IgD-negative memory B cell (primary cell): ENCODE results near the gene PLN. TPM values are rescaled to one million over a fixed set of nuclear protein-coding genes. Genes with fewer than 3 reads are reported as not detected.

Experiments
- H3K27ac Mint-ChIP-seq, 3 donors: one replicate each; pipeline ENCODE4 v1.8.0; 2020 to 2022; ENCODE audit warnings: mild to moderate bottlenecking in 3 of 3, mixed read lengths in 3 of 3, moderate library complexity in 1 of 3
- H3K27me3 Mint-ChIP-seq: one replicate; pipeline ENCODE4 v1.8.0; 2021; ENCODE audit warnings: mixed read lengths
- H3K36me3 Mint-ChIP-seq: one replicate; pipeline ENCODE4 v1.8.0; 2020; ENCODE audit warnings: mild to moderate bottlenecking, mixed read lengths
- H3K4me1 Mint-ChIP-seq, 3 donors: one replicate each; pipeline ENCODE4 v1.8.0; 2020 to 2022; ENCODE audit warnings: mixed read lengths in 3 of 3, mild to moderate bottlenecking in 1 of 3
- H3K4me3 Mint-ChIP-seq, 4 donors: one replicate each; pipeline ENCODE4 v1.8.0; 2020 to 2022; ENCODE audit warnings: mild to moderate bottlenecking in 4 of 4, mixed read lengths in 4 of 4, moderate library complexity in 3 of 4
- H3K9me3 Mint-ChIP-seq, 3 donors: one replicate each; pipeline ENCODE4 v1.8.0; 2020 to 2021; ENCODE audit warnings: mixed read lengths in 3 of 3, mild to moderate bottlenecking in 1 of 3
- polyA plus RNA-seq: library from polyadenylated mRNA; unstranded; fragments of 300-500 nt; fragmentation: Illumina TruSeq; gene quantifications from one replicate; pipeline ENCODE4 v1.2.3, GENCODE V29; 2021

PLN gene
- polyA plus RNA-seq, 1 donor from 2014 or later, result 0.10 TPM

DNA sequence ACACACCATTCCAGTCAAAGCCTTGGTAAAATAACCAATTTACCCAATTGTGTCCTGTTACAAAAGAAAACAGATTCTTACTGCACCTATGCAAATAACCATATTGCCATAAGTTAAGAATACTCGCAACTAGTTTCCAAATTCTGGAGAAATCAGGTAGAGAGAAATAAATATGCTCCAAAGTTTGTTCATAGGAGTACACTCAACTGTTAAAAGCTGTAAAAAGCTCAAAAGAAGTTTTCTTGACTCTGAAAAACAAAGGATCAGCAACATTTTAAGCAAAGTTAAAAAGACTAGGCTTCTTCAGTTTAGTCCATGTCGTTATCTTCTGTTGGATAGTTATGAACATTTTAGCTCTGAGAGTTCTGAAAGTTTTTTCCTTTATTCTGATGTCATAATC is 55.3 kb downstream of the PLN start:
- H3K27ac Mint-ChIP-seq, result no peak overlapping the region

DNA sequence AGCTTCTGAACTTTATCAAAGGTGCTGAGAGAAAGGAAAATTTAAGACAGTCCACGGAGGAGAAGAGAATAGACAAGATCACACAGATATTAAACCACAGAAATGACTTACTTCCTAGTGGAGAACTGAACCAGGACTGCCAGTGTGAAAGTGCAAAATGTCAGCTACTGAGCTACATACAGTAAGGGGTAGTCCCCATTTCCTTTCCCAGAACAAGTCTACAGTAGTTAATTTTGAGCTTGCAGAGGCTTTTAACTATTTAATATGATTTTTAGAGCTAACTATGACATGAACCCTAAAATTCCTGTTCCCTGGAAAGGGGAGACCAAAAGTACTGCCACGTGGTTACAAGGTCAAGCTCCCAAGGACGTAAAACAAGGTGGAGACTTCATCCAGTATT is 58.2 kb downstream of the PLN start:
- Mint-ChIP-seq H3K27ac (no peak overlapping the region), H3K9me3 (peaks cover 0 to 2% (median 1%) of the 10 kb centered on the region in 3 donors), H3K36me3 (peaks cover 18% of the 10 kb centered on the region)

More for the DNA sequence above, 55.3 kb downstream of the PLN start:
- H3K36me3 Mint-ChIP-seq, result peaks cover 16% of the 10 kb centered on the region
- H3K27me3 Mint-ChIP-seq, result no peaks in the 10 kb centered on the region
- H3K9me3 Mint-ChIP-seq, result peaks cover 0 to 2% (median 0%) of the 10 kb centered on the region in 3 donors
- peaks cover 4 to 18% (median 6%) of the 10 kb centered on the region in 3 donors for H3K4me1 Mint-ChIP-seq
- H3K4me3 Mint-ChIP-seq, result no peak overlapping the region

DNA sequence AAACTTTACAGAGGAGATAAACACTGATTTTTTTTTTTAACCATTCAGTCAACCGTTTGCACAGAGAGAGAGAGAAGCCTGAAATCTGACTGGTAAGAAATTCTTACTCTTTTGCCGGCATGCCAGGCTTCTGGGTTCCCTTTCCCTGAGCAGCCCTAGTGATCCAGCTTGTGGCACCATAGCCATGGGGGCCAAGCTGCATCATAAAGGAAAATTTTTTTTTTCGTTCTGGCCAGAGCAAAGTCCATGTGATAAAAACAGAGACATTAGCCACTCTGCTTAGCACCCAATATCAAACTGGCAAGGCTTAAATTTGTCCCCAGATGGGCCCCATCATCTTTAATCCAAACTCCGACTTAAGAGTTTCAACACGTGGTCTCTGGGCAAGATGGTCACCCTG is 58.8 kb downstream of the PLN start:
- peaks cover 18% of the 10 kb centered on the region for H3K36me3 Mint-ChIP-seq
- no peaks in the 10 kb centered on the region for H3K27me3 Mint-ChIP-seq
- peak overlapping the region in 1 of 4 donors; percentile 81 for H3K4me3 Mint-ChIP-seq
- H3K4me1 Mint-ChIP-seq, result peaks cover 5 to 27% (median 10%) of the 10 kb centered on the region in 3 donors
- H3K9me3 Mint-ChIP-seq, result peaks cover 1 to 3% (median 2%) of the 10 kb centered on the region in 3 donors
- no peak overlapping the region for H3K27ac Mint-ChIP-seq

More for the DNA sequence above, 58.2 kb downstream of the PLN start:
- Mint-ChIP-seq H3K4me3 (no peak overlapping the region), H3K4me1 (peaks cover 3 to 24% (median 8%) of the 10 kb centered on the region in 3 donors), H3K27me3 (no peaks in the 10 kb centered on the region)

Other genes with a start within 250 kb of the PLN start
- 15.2 TPM for gene CEP85L, start 103.3 kb downstream of the PLN start, polyA plus RNA-seq